Hepatocyte (in vitro differentiated cells): ENCODE data around the gene DIS3L2. TPM values are rescaled to one million over a fixed set of nuclear protein-coding genes. Genes with fewer than 3 reads are reported as not detected.

Source experiments
- DNase-seq: peaks from one replicate; pipeline ENCODE4 v3.0.0-alpha.2; 2016; ENCODE audit warnings: low spot score
- H2AFZ ChIP-seq: fragments of 200-600 bp; sonication (generic); 2 replicates; pipeline ENCODE4 v1.6.0; 2016; ENCODE audit warnings: antibody characterized with exemption, mild to moderate bottlenecking
- H3K27ac ChIP-seq: fragments of 200-600 bp; sonication (generic); 2 replicates; pipeline ENCODE4 v1.5.1; 2016; ENCODE audit warnings: mild to moderate bottlenecking
- H3K27me3 ChIP-seq: fragments of 200-600 bp; sonication (generic); 2 replicates; pipeline ENCODE4 v1.6.1; 2016
- H3K36me3 ChIP-seq: fragments of 200-600 bp; sonication (generic); replicated peaks from 2 replicates; pipeline ENCODE4 v1.5.1; 2016; ENCODE audit warnings: low read depth; ENCODE audit not compliant: insufficient read depth
- H3K4me1 ChIP-seq: fragments of 200-600 bp; sonication (generic); 2 replicates; pipeline ENCODE4 v1.5.1; 2016; ENCODE audit warnings: mild to moderate bottlenecking, moderate library complexity; ENCODE audit not compliant: insufficient read depth
- H3K4me2 ChIP-seq: fragments of 200-600 bp; sonication (generic); 2 replicates; pipeline ENCODE4 v1.6.0; 2016
- H3K4me3 ChIP-seq: fragments of 200-600 bp; sonication (generic); 2 replicates; pipeline ENCODE4 v1.5.1; 2016; ENCODE audit warnings: mild to moderate bottlenecking
- H3K79me2 ChIP-seq: fragments of 200-600 bp; sonication (generic); 2 replicates; pipeline ENCODE4 v1.6.0; 2017; ENCODE audit warnings: mild to moderate bottlenecking
- H3K9me2 ChIP-seq: fragments of 200-600 bp; sonication (generic); replicated peaks from 2 replicates; pipeline ENCODE4 v1.6.0; 2017; ENCODE audit warnings: mild to moderate bottlenecking; ENCODE audit not compliant: insufficient read depth
- H3K9me3 ChIP-seq: fragments of 200-600 bp; sonication (generic); 2 replicates; pipeline ENCODE4 v1.5.1; 2016; ENCODE audit warnings: low read depth, mild to moderate bottlenecking
- H4K20me1 ChIP-seq: fragments of 200-600 bp; sonication (generic); 2 replicates; pipeline ENCODE4 v1.6.0; 2016; ENCODE audit warnings: mild to moderate bottlenecking; ENCODE audit not compliant: insufficient read depth, poor library complexity, severe bottlenecking
- CTCF ChIP-seq: fragments of 200-600 bp; sonication (generic); IDR thresholded peaks from 2 replicates; pipeline ENCODE4 v1.5.1; 2016; ENCODE audit warnings: antibody characterized with exemption, mild to moderate bottlenecking; ENCODE audit not compliant: poor library complexity
- EZH2 ChIP-seq: fragments of 200-600 bp; sonication (generic); IDR thresholded peaks from 2 replicates; pipeline ENCODE4 v1.6.1; 2016; ENCODE audit warnings: antibody characterized with exemption, mild to moderate bottlenecking, borderline replicate concordance
- EZH2phosphoT487 ChIP-seq: fragments of 200-600 bp; sonication (generic); IDR thresholded peaks from one replicate; pipeline ENCODE4 v1.6.1; 2018; ENCODE audit warnings: antibody characterized with exemption, mild to moderate bottlenecking, low read depth, moderate library complexity; ENCODE audit not compliant: unreplicated experiment, severe bottlenecking
- WGBS: methylation state at CpG from one replicate; pipeline ENCODE4 v1.1.6; 2016; ENCODE audit warnings: low lambda C conversion rate; ENCODE audit errors: missing lambda C conversion rate; 5-methylcytosine and 5-hydroxymethylcytosine counted together
- polyA plus RNA-seq: library from polyadenylated mRNA; unstranded; fragments of >200 nt; fragmentation: Nextera tagmentation; extraction: Ambion mirVana; gene quantifications from 2 replicates; pipeline ENCODE4 v1.2.1, GENCODE V29; 2016
- total RNA-seq: library from RNA; depleted of rRNA; stranded (reverse); fragments of >200 nt; gene quantifications from 2 replicates; pipeline ENCODE4 v1.2.3, GENCODE V29; 2014

Gene DIS3L2
- total and polyA plus RNA-seq, 2 experiments from 2014 or later: 19.5 to 20.0 TPM

GRCh38 chr2:232320443-232320803, 358.9 kb downstream of the DIS3L2 start:
- no peaks in the 10 kb centered on the region for H3K79me2 ChIP-seq
- no peaks in the 10 kb centered on the region for H3K36me3 ChIP-seq
- H3K27me3 ChIP-seq: no peaks in the 10 kb centered on the region
- H3K9me3 ChIP-seq: no peaks in the 10 kb centered on the region
- H3K4me1 ChIP-seq: no peaks in the 10 kb centered on the region
- H3K4me3 ChIP-seq: no peak overlapping the region
- no peak overlapping the region for H2AFZ ChIP-seq
- H4K20me1 ChIP-seq: no peaks in the 10 kb centered on the region
- TF ChIP-seq EZH2: no peak
- TF ChIP-seq CTCF: no peak
- no peak for TF ChIP-seq EZH2phosphoT487
- H3K27ac ChIP-seq: no peak overlapping the region
- no peak overlapping the region for H3K4me2 ChIP-seq
- H3K9me2 ChIP-seq: no peaks in the 10 kb centered on the region
- no peak for DNase-seq
- WGBS: 73% methylated on average over 2 of the region's 2 CpGs

- Histone ChIP-seq H3K4me3 (no peak overlapping the region), H2AFZ (no peak overlapping the region), H3K79me2 (no peaks in the 10 kb centered on the region), H4K20me1 (no peaks in the 10 kb centered on the region), H3K4me2 (no peak overlapping the region), H3K27ac (no peak overlapping the region), H3K4me1 (no peaks in the 10 kb centered on the region), H3K9me2 (no peaks in the 10 kb centered on the region), H3K36me3 (no peaks in the 10 kb centered on the region), H3K9me3 (no peaks in the 10 kb centered on the region), H3K27me3 (no peaks in the 10 kb centered on the region)
- DNase-seq: no peak
- no peak for TF ChIP-seq EZH2
- 87% methylated on average over 18 of the region's 18 CpGs for WGBS
Measured at GRCh38 chr2:232321156-232321816, 359.8 kb downstream of the DIS3L2 start.

- H3K27me3 ChIP-seq: no peaks in the 10 kb centered on the region
- WGBS: 97% methylated on average over 9 of the region's 9 CpGs
- no peak overlapping the region for H2AFZ ChIP-seq
- H4K20me1 ChIP-seq: no peaks in the 10 kb centered on the region
- TF ChIP-seq EZH2: no peak
- no peak for TF ChIP-seq EZH2phosphoT487
- no peak for TF ChIP-seq CTCF
- H3K36me3 ChIP-seq: no peaks in the 10 kb centered on the region
- H3K4me1 ChIP-seq: no peaks in the 10 kb centered on the region
- no peak overlapping the region for H3K4me2 ChIP-seq
- H3K79me2 ChIP-seq: no peaks in the 10 kb centered on the region
- H3K9me3 ChIP-seq: no peaks in the 10 kb centered on the region
- H3K27ac ChIP-seq: no peak overlapping the region
- no peaks in the 10 kb centered on the region for H3K9me2 ChIP-seq
- no peak for DNase-seq
- H3K4me3 ChIP-seq: no peak overlapping the region
Measured at GRCh38 chr2:232321817-232322559, 360.5 kb downstream of the DIS3L2 start.

- H3K4me3 ChIP-seq: no peak overlapping the region
- H4K20me1 ChIP-seq: no peaks in the 10 kb centered on the region
- no peaks in the 10 kb centered on the region for H3K9me3 ChIP-seq
- 94% methylated on average over 18 of the region's 18 CpGs for WGBS
- no peaks in the 10 kb centered on the region for H3K9me2 ChIP-seq
- TF ChIP-seq EZH2phosphoT487 (no peak), CTCF (no peak), EZH2 (no peak)
- H3K4me1 ChIP-seq: no peaks in the 10 kb centered on the region
- no peak for DNase-seq
- H3K27ac ChIP-seq: no peak overlapping the region
- no peak overlapping the region for H3K4me2 ChIP-seq
- no peak overlapping the region for H2AFZ ChIP-seq
- no peaks in the 10 kb centered on the region for H3K36me3 ChIP-seq
- H3K79me2 ChIP-seq: no peaks in the 10 kb centered on the region
- H3K27me3 ChIP-seq: no peaks in the 10 kb centered on the region
Measured at GRCh38 chr2:232322560-232323327, 361.2 kb downstream of the DIS3L2 start.
